PC-9 (cell line): Measurements from ENCODE around the gene KRTAP1-1. TPM values are rescaled to one million over a fixed set of nuclear protein-coding genes. Genes with fewer than 3 reads are reported as not detected.

Experiments used
- BruUV-seq: library from RNA; stranded (reverse); fragments of 400-500 nt; replicated peaks from 2 replicates; lab custom pipeline; 2021; lab: Mats Ljungman, UMichigan
- CTCF ChIA-PET: fragments of 300-600 bp; sonication (Branson Sonifier 250); formaldehyde crosslinking; loops from one replicate; lab custom pipeline; 2022; ENCODE audit warnings: antibody characterized with exemption; lab: Charles Lee
- POLR2A ChIA-PET: fragments of 300-600 bp; sonication (Branson Sonifier 250); formaldehyde crosslinking; loops from one replicate; lab custom pipeline; 2022; ENCODE audit warnings: antibody characterized with exemption; ENCODE audit not compliant: unreplicated experiment; lab: Charles Lee
- DNase-seq, 2 experiments: peaks; one replicate each; pipeline versions ENCODE4 v3.0.0 to v3.0.0-alpha.2; 2015 to 2022; ENCODE audit warnings: mixed read lengths in 1 of 2
- H2AFZ ChIP-seq: fragments of 200-600 bp; sonication (generic); 2 replicates; pipeline ENCODE4 v1.8.1; 2017; ENCODE audit warnings: antibody characterized with exemption
- H3F3A ChIP-seq: fragments of 200-600 bp; sonication (generic); 2 replicates; pipeline ENCODE4 v1.8.1; 2017; ENCODE audit warnings: antibody characterized with exemption, mild to moderate bottlenecking, low read depth; ENCODE audit not compliant: insufficient read depth
- H3K27ac ChIP-seq: fragments of 200-600 bp; sonication (generic); 2 replicates; pipeline ENCODE4 v1.6.1; 2016; ENCODE audit warnings: mixed run types
- H3K27me3 ChIP-seq: fragments of 200-600 bp; sonication (generic); 2 replicates; pipeline ENCODE4 v1.6.1; 2016; ENCODE audit warnings: low read depth, mixed run types; ENCODE audit not compliant: insufficient read depth
- H3K36me3 ChIP-seq: fragments of 200-600 bp; sonication (generic); 2 replicates; pipeline ENCODE4 v1.6.1; 2016; ENCODE audit warnings: low read depth, mixed run types
- H3K4me1 ChIP-seq: fragments of 200-600 bp; sonication (generic); replicated peaks from 2 replicates; pipeline ENCODE4 v1.6.1; 2016; ENCODE audit warnings: mixed run types; ENCODE audit not compliant: insufficient read depth
- H3K4me2 ChIP-seq: fragments of 200-600 bp; sonication (generic); 2 replicates; pipeline ENCODE4 v1.6.1; 2017; ENCODE audit warnings: mixed run types
- H3K4me3 ChIP-seq: fragments of 200-600 bp; sonication (generic); 2 replicates; pipeline ENCODE4 v1.6.1; 2016; ENCODE audit warnings: mixed run types
- H3K79me2 ChIP-seq: fragments of 200-600 bp; sonication (generic); 2 replicates; pipeline ENCODE4 v1.6.1; 2017; ENCODE audit warnings: low read depth, mixed run types
- H3K9me2 ChIP-seq: fragments of 200-600 bp; sonication (generic); 2 replicates; pipeline ENCODE4 v1.8.1; 2017; ENCODE audit warnings: mild to moderate bottlenecking; ENCODE audit not compliant: insufficient read depth
- H3K9me3 ChIP-seq: fragments of 200-600 bp; sonication (generic); 2 replicates; pipeline ENCODE4 v1.8.1; 2016; ENCODE audit warnings: low read depth; ENCODE audit not compliant: insufficient read depth
- H4K20me1 ChIP-seq: fragments of 200-600 bp; sonication (generic); 2 replicates; pipeline ENCODE4 v1.8.1; 2017; ENCODE audit not compliant: insufficient read depth
- EZH2 ChIP-seq: fragments of 200-600 bp; sonication (generic); IDR thresholded peaks from 2 replicates; pipeline ENCODE4 v1.8.0; 2017; ENCODE audit warnings: antibody characterized with exemption, low read depth
- intact Hi-C: fragments of 100-400 bp; cut with micrococcal nuclease; formaldehyde crosslinking; loops from one replicate; pipeline ENCODE4 v1.10.0; 2022; ENCODE audit not compliant: unreplicated experiment
- total RNA-seq: library from RNA; stranded (reverse); gene quantifications from 2 replicates; pipeline ENCODE4 v1.2.3, GENCODE V29; 2021
- TF ChIP-seq, protein P1 (sequence below): fragments of 200-600 bp; sonication (generic); conservative IDR thresholded peaks from 2 replicates; pipeline ENCODE4 v1.6.1; 2017; ENCODE audit warnings: mixed run types, antibody characterized with exemption, mild to moderate bottlenecking, moderate library complexity

Gene KRTAP1-1
- total RNA-seq, 1 experiment from 2014 or later: not detected

DNA sequence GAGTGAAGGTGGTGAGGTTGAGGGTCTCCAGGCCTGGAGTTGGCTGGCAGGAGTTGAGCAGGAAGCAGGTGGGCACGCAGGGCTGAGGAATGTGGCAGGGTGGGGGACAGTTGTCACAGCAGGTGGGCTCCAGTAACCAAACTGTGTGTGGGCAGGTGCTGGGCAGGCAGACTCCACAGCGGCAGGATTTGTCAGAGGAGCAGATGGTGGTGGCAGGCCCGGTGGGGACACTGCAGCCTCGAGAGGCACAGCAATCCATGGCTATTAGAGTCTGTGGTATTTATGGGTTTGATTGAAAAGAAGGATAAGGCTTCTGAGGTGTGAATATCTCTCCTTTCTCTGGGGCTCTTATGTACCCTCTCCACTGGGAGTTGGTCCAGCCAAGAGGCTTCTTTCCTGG, 47.4 kb downstream of the KRTAP1-1 start, which contains the start of gene KRTAP3-3:
Gene KRTAP3-3 (minus strand): TSS at position 326 of the 400 bp plus-strand sequence. CDS start 67 bp downstream, at position 259.
- Histone ChIP-seq H3K27ac (no peak within 1 kb of the TSS), H3F3A (no peaks in the 10 kb centered on the region), H3K4me2 (no peak within 1 kb of the TSS), H4K20me1 (no peaks in the 10 kb centered on the region), H3K9me2 (0 out of 2 replicates have a peak, but pooled peaks cover 3% of the 10 kb centered on the region), H3K4me3 (no peak within 1 kb of the TSS), H3K4me1 (no peaks in the 10 kb centered on the region), H3K27me3 (no peaks in the 10 kb centered on the region), H3K36me3 (no peaks in the 10 kb centered on the region), H3K9me3 (no peaks in the 10 kb centered on the region; the same call in 1 of the 2 replicates), H3K79me2 (no peaks in the 10 kb centered on the region), H2AFZ (0 out of 2 replicates have a peak within 1 kb of the TSS, but pooled peaks have one; percentile 29)
- TF ChIP-seq EZH2: no peak
- TF ChIP-seq, protein P1, sequence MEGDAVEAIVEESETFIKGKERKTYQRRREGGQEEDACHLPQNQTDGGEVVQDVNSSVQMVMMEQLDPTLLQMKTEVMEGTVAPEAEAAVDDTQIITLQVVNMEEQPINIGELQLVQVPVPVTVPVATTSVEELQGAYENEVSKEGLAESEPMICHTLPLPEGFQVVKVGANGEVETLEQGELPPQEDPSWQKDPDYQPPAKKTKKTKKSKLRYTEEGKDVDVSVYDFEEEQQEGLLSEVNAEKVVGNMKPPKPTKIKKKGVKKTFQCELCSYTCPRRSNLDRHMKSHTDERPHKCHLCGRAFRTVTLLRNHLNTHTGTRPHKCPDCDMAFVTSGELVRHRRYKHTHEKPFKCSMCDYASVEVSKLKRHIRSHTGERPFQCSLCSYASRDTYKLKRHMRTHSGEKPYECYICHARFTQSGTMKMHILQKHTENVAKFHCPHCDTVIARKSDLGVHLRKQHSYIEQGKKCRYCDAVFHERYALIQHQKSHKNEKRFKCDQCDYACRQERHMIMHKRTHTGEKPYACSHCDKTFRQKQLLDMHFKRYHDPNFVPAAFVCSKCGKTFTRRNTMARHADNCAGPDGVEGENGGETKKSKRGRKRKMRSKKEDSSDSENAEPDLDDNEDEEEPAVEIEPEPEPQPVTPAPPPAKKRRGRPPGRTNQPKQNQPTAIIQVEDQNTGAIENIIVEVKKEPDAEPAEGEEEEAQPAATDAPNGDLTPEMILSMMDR: no peak
- ChIA-PET CTCF (no interaction called here), POLR2A (no interaction called here)
- no peak for DNase-seq
- no TSS peak for BruUV-seq
- intact Hi-C loops: no loop called here

DNA sequence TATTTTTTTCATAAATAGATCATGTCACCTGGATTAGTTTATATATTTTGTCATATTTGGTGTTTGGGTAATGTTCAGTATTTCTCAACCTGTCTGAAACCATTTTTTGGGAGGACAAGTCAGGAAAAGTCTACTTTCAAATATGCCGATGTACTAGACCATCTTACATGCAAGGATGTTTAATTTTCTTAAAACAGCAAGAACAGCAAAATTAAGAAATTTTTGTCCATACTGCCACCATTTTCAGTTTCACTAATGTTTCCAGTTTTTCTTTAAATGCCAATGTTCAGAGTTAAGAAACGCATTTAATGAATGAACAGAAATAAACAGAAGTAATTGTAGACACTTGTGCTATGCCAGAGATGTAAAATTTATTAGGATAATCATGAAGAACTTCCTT, 48.2 kb downstream of the KRTAP1-1 start:
- H3K27ac ChIP-seq: no peak overlapping the region
- no peak overlapping the region for H3K4me3 ChIP-seq
- BruUV-seq: no TSS peak
- intact Hi-C loops: no loop called here
- no peak for TF ChIP-seq EZH2
- TF ChIP-seq, protein P1: no peak
- no peak overlapping the region for H2AFZ ChIP-seq
- CTCF ChIA-PET: no interaction called here
- H3K36me3 ChIP-seq: no peaks in the 10 kb centered on the region
- no peak overlapping the region for H3K4me2 ChIP-seq
- H3K27me3 ChIP-seq: no peaks in the 10 kb centered on the region
- H3K4me1 ChIP-seq: no peaks in the 10 kb centered on the region
- POLR2A ChIA-PET: no interaction called here
- no peaks in the 10 kb centered on the region for H3K79me2 ChIP-seq
- no peaks in the 10 kb centered on the region for H3F3A ChIP-seq
- H3K9me3 ChIP-seq: no peaks in the 10 kb centered on the region; the same call in 1 of the 2 replicates
- DNase-seq: no peak
- H4K20me1 ChIP-seq: no peaks in the 10 kb centered on the region
- 0 out of 2 replicates have a peak, but pooled peaks cover 3% of the 10 kb centered on the region for H3K9me2 ChIP-seq

DNA sequence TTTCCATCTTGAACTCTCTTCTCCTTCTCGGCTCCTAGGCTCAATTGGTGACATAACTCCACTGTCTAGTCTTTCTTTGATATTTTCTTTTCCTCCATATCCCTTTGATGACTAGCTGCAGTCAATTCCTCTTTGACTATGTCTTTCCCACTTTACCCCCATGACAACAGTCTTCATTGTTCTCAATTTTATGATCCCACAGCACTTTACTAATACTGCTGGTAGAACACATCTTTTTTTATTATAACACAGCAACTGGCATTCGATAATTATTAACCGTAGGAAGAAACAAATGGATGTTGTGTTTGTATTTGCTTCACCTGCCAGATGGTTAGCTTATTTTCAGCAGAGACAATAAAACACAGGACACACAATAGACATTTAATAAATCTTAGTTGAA, 48.6 kb downstream of the KRTAP1-1 start:
- TF ChIP-seq EZH2: no peak
- no peaks in the 10 kb centered on the region for H3K4me1 ChIP-seq
- H3K9me3 ChIP-seq: no peaks in the 10 kb centered on the region; the same call in 1 of the 2 replicates
- H2AFZ ChIP-seq: no peak overlapping the region
- H3K27ac ChIP-seq: no peak overlapping the region
- BruUV-seq: no TSS peak
- ChIA-PET POLR2A (no interaction called here), CTCF (no interaction called here)
- H3K79me2 ChIP-seq: no peaks in the 10 kb centered on the region
- H4K20me1 ChIP-seq: no peaks in the 10 kb centered on the region
- no peaks in the 10 kb centered on the region for H3F3A ChIP-seq
- 0 out of 2 replicates have a peak, but pooled peaks cover 3% of the 10 kb centered on the region for H3K9me2 ChIP-seq
- H3K36me3 ChIP-seq: no peaks in the 10 kb centered on the region
- no peak overlapping the region for H3K4me2 ChIP-seq
- intact Hi-C loops: no loop called here
- H3K27me3 ChIP-seq: no peaks in the 10 kb centered on the region
- H3K4me3 ChIP-seq: no peak overlapping the region
- no peak for DNase-seq

Other genes with a start within 250 kb of the KRTAP1-1 start
- not detected in 2 replicates for gene KRT28, start 241.5 kb downstream of the KRTAP1-1 start, total RNA-seq
- 22.5 and 49.4 TPM in 2 replicates for gene KRT10, start 218.8 kb downstream of the KRTAP1-1 start, total RNA-seq
- not detected in 2 replicates for gene KRT12, start 174.2 kb downstream of the KRTAP1-1 start, total RNA-seq
- not detected in 2 replicates for gene KRT20, start 156.2 kb downstream of the KRTAP1-1 start, total RNA-seq
- gene KRT23, start 103.8 kb downstream of the KRTAP1-1 start, total RNA-seq: not detected in 2 replicates
- gene KRT39, start 74.5 kb downstream of the KRTAP1-1 start, total RNA-seq: not detected in 2 replicates
- gene KRT40, start 57.1 kb downstream of the KRTAP1-1 start, total RNA-seq: not detected in 2 replicates
- gene KRTAP3-3, start 47.3 kb downstream of the KRTAP1-1 start, total RNA-seq: not detected in 2 replicates
- not detected in 2 replicates for gene KRTAP3-2, start 41.5 kb downstream of the KRTAP1-1 start, total RNA-seq
- not detected in 2 replicates for gene KRTAP3-1, start 32.3 kb downstream of the KRTAP1-1 start, total RNA-seq
- gene KRTAP1-5, start 14.2 kb downstream of the KRTAP1-1 start, total RNA-seq: not detected in 2 replicates
- not detected in 2 replicates for gene KRTAP1-4, start 11.3 kb downstream of the KRTAP1-1 start, total RNA-seq
- gene KRTAP1-3, start 6.6 kb downstream of the KRTAP1-1 start, total RNA-seq: not detected in 2 replicates
- gene KRTAP2-1, start 5.9 kb upstream of the KRTAP1-1 start, total RNA-seq: not detected in 2 replicates
- not detected in 2 replicates for gene KRTAP2-2, start 13.8 kb upstream of the KRTAP1-1 start, total RNA-seq
- 0.57 TPM in 1 of 2 replicates, not detected in the other for gene KRTAP2-3, start 18.7 kb upstream of the KRTAP1-1 start, total RNA-seq
- not detected in 2 replicates for gene KRTAP2-4, start 24.4 kb upstream of the KRTAP1-1 start, total RNA-seq
- not detected in 2 replicates for gene KRTAP4-7, start 42.7 kb upstream of the KRTAP1-1 start, total RNA-seq
- gene KRTAP4-8, start 56.7 kb upstream of the KRTAP1-1 start, total RNA-seq: not detected in 2 replicates
- gene KRTAP4-16, start 60.8 kb upstream of the KRTAP1-1 start, total RNA-seq: not detected in 2 replicates
- not detected in 2 replicates for gene KRTAP4-9, start 63.9 kb upstream of the KRTAP1-1 start, total RNA-seq
- not detected in 2 replicates for gene KRTAP4-11, start 76.9 kb upstream of the KRTAP1-1 start, total RNA-seq
- gene KRTAP4-12, start 82.7 kb upstream of the KRTAP1-1 start, total RNA-seq: not detected in 2 replicates
- gene KRTAP4-6, start 99.1 kb upstream of the KRTAP1-1 start, total RNA-seq: not detected in 2 replicates
- not detected in 2 replicates for gene KRTAP4-5, start 108.4 kb upstream of the KRTAP1-1 start, total RNA-seq
- not detected in 2 replicates for gene KRTAP4-4, start 119.3 kb upstream of the KRTAP1-1 start, total RNA-seq
- gene KRTAP4-3, start 126.8 kb upstream of the KRTAP1-1 start, total RNA-seq: not detected in 2 replicates
- gene KRTAP4-2, start 136.8 kb upstream of the KRTAP1-1 start, total RNA-seq: not detected in 2 replicates
- not detected in 2 replicates for gene KRTAP4-1, start 143.5 kb upstream of the KRTAP1-1 start, total RNA-seq
- gene KRTAP9-1, start 148.4 kb upstream of the KRTAP1-1 start, total RNA-seq: not detected in 2 replicates
- gene KRTAP9-2, start 185.2 kb upstream of the KRTAP1-1 start, total RNA-seq: not detected in 2 replicates
- gene KRTAP9-3, start 191.0 kb upstream of the KRTAP1-1 start, total RNA-seq: not detected in 2 replicates
- not detected in 2 replicates for gene KRTAP9-8, start 196.5 kb upstream of the KRTAP1-1 start, total RNA-seq
- gene KRTAP9-4, start 208.2 kb upstream of the KRTAP1-1 start, total RNA-seq: not detected in 2 replicates
- gene KRTAP9-9, start 213.9 kb upstream of the KRTAP1-1 start, total RNA-seq: not detected in 2 replicates
- gene KRTAP9-6, start 223.9 kb upstream of the KRTAP1-1 start, total RNA-seq: not detected in 2 replicates
- not detected in 2 replicates for gene KRTAP9-7, start 234.2 kb upstream of the KRTAP1-1 start, total RNA-seq